A172 (cell line): ENCODE results near the gene ASNS. TPM values are rescaled to one million over a fixed set of nuclear protein-coding genes. Genes with fewer than 3 reads are reported as not detected.

Source experiments
- DNase-seq: peaks from one replicate; pipeline ENCODE4 v3.0.0-alpha.2; 2015; ENCODE audit warnings: low spot score
- total RNA-seq: library from RNA; depleted of rRNA; stranded (reverse); fragments of >200 nt; shearing (Covaris generic); gene quantifications from 2 replicates; pipeline ENCODE4 v1.2.3, GENCODE V29; 2014; rRNA removed

Gene ASNS
- total RNA-seq, 1 experiment from 2014 or later = 24.0 TPM

GRCh38 chr7:97844036-97844435, 28.2 kb downstream of the ASNS start:
- no peak for DNase-seq

- no peak for DNase-seq
These were observed 29.3 kb downstream of the ASNS start for GRCh38 chr7:97842772-97843345.

- no peak for DNase-seq
These were observed 30.2 kb downstream of the ASNS start for GRCh38 chr7:97842006-97842405.

- peak; percentile 71 for DNase-seq
These were observed 36.7 kb downstream of the ASNS start for GRCh38 chr7:97835296-97836138.

- no peak for DNase-seq
These were observed 53.0 kb downstream of the ASNS start for GRCh38 chr7:97819161-97819560.

GRCh38 chr7:97818066-97818663, 54.0 kb downstream of the ASNS start:
- DNase-seq = no peak

Other genes with a start within 250 kb of the ASNS start
- gene TAC1, start 140.3 kb downstream of the ASNS start, total RNA-seq = not detected in 2 replicates
- not detected in 2 replicates for gene OCM2, start 117.8 kb upstream of the ASNS start, total RNA-seq
- 8.7 and 9.3 TPM in 2 replicates for gene LMTK2, start 234.5 kb upstream of the ASNS start, total RNA-seq